Keratinocyte (primary cell): ENCODE measurements around the gene PARD6G. TPM values are rescaled to one million over a fixed set of nuclear protein-coding genes. Genes with fewer than 3 reads are reported as not detected.
"Not testable (repeated sequence)": the region's sequence is repeated elsewhere in the genome, so short reads cannot be mapped to it uniquely, and the experiment has no call there.

Experiments used
- DNase-seq: peaks from one replicate; pipeline ENCODE4 v3.0.0-alpha.2; 2011; ENCODE audit warnings: low read depth, missing footprints, low spot score
- FAIRE-seq: peaks from 2 replicates; lab custom pipeline; 2011; peaks lifted over from hg19 to GRCh38; lab: Jason Lieb, UNC
- H2AFZ ChIP-seq: 2 replicates; pipeline ENCODE4 v1.6.0; 2012; ENCODE audit warnings: low read length, control low read depth, inconsistent platforms; ENCODE audit not compliant: control insufficient read depth
- H3K27ac ChIP-seq: 2 replicates; pipeline ENCODE4 v1.5.1; 2011; ENCODE audit warnings: low read length; ENCODE audit not compliant: control insufficient read depth, insufficient read depth
- H3K27me3 ChIP-seq: 3 replicates; pipeline ENCODE4 v1.6.0; 2011; ENCODE audit warnings: low read length; ENCODE audit not compliant: control insufficient read depth, insufficient read depth; ENCODE audit errors: extremely low read depth
- H3K36me3 ChIP-seq, 2 experiments: 2 replicates in 1 of 2; 3 replicates in 1 of 2; pipeline ENCODE4 v1.5.1; 2011; ENCODE audit warnings: low read length in 2 of 2, mild to moderate bottlenecking in 1 of 2; ENCODE audit not compliant: control insufficient read depth in 2 of 2, insufficient read depth in 2 of 2; ENCODE audit errors: extremely low read depth in 1 of 2
- H3K4me1 ChIP-seq: 3 replicates; pipeline ENCODE4 v1.5.1; 2011; ENCODE audit warnings: low read length; ENCODE audit not compliant: control insufficient read depth, insufficient read depth; ENCODE audit errors: extremely low read depth
- H3K4me2 ChIP-seq: 3 replicates; pipeline ENCODE4 v1.6.0; 2011; ENCODE audit warnings: low read depth, low read length; ENCODE audit not compliant: control insufficient read depth, insufficient read depth; ENCODE audit errors: extremely low read depth
- H3K4me3 ChIP-seq, 3 experiments: fragments of 200-600 bp in 1 of 3; sonication (generic) in 1 of 3; 2 replicates in 2 of 3; 3 replicates in 1 of 3; pipeline ENCODE4 v1.5.1; 2011 to 2016; ENCODE audit warnings: low read length in 3 of 3, mild to moderate bottlenecking in 3 of 3, control low read depth in 2 of 3, inconsistent platforms in 1 of 3, low read depth in 1 of 3, mixed read lengths in 1 of 3, mixed run types in 1 of 3, moderate library complexity in 1 of 3; ENCODE audit not compliant: control insufficient read depth in 2 of 3, insufficient read depth in 2 of 3; ENCODE audit errors: extremely low read depth in 1 of 3
- H3K79me2 ChIP-seq: 2 replicates; pipeline ENCODE4 v1.6.0; 2012; ENCODE audit warnings: low read length; ENCODE audit not compliant: control insufficient read depth, insufficient read depth
- H3K9ac ChIP-seq: 3 replicates; pipeline ENCODE4 v1.6.0; 2011; ENCODE audit warnings: low read length; ENCODE audit not compliant: control insufficient read depth, insufficient read depth; ENCODE audit errors: extremely low read depth
- H3K9me1 ChIP-seq: 3 replicates; pipeline ENCODE4 v1.6.0; 2011; ENCODE audit warnings: low read length; ENCODE audit not compliant: control insufficient read depth, insufficient read depth; ENCODE audit errors: extremely low read depth
- H3K9me3 ChIP-seq: 2 replicates; pipeline ENCODE4 v1.5.1; 2012; ENCODE audit warnings: low read depth, low read length; ENCODE audit not compliant: control insufficient read depth
- H4K20me1 ChIP-seq: 3 replicates; pipeline ENCODE4 v1.6.0; 2011; ENCODE audit warnings: low read length; ENCODE audit not compliant: control insufficient read depth, insufficient read depth; ENCODE audit errors: extremely low read depth
- EZH2 ChIP-seq: IDR thresholded peaks from one replicate; pipeline ENCODE4 v1.6.1; 2012; ENCODE audit warnings: inconsistent platforms, mild to moderate bottlenecking, low read length, moderate library complexity
- dilution Hi-C: fragments of 300-500 bp; cut with MboI; formaldehyde crosslinking; loops from one replicate; pipeline ENCODE4 v1.7.0; 2020; ENCODE audit warnings: low sequenced_read_pairs; ENCODE audit not compliant: extremely low pct_ligation_motif_present
- polyA plus RNA-seq, 5 experiments: library from polyadenylated mRNA; depleted of rRNA in 3 of 5; stranded (reverse) in 3 of 5; stranded (forward) in 1 of 5; unstranded in 1 of 5; fragments of >200 nt; gene quantifications; 1 replicate in 1 of 5; 2 replicates in 3 of 5; 3 replicates in 1 of 5; pipeline versions ENCODE4 v1.2.1 to v1.2.3, GENCODE V29; 2011 to 2012; ENCODE audit warnings: missing spikeins in 2 of 5, low read depth in 1 of 5, low replicate concordance in 1 of 5
- TF ChIP-seq, protein P1 (sequence below), 3 experiments: IDR thresholded peaks in 1 of 3; conservative IDR thresholded peaks in 1 of 3; optimal IDR thresholded peaks in 1 of 3; 2 replicates in 2 of 3; 3 replicates in 1 of 3; pipeline versions ENCODE3 to v1.5.1; 2011; ENCODE audit warnings: low read length in 3 of 3, mild to moderate bottlenecking in 3 of 3, moderate library complexity in 2 of 3, control low read depth in 1 of 3, inconsistent platforms in 1 of 3; ENCODE audit not compliant: insufficient read depth in 2 of 3; ENCODE audit errors: extremely low read depth in 1 of 3

The PARD6G gene
- polyA plus RNA-seq, 1 donor (not counting 4 experiments of a cell fraction or from before 2014, with no cell fraction given) = 21.3 TPM

GRCh38 chr18:80166725-80167124 is 80.6 kb downstream of the PARD6G start:
- no peak overlapping the region for H2AFZ ChIP-seq
- no peak for TF ChIP-seq EZH2
- TF ChIP-seq, protein P1, sequence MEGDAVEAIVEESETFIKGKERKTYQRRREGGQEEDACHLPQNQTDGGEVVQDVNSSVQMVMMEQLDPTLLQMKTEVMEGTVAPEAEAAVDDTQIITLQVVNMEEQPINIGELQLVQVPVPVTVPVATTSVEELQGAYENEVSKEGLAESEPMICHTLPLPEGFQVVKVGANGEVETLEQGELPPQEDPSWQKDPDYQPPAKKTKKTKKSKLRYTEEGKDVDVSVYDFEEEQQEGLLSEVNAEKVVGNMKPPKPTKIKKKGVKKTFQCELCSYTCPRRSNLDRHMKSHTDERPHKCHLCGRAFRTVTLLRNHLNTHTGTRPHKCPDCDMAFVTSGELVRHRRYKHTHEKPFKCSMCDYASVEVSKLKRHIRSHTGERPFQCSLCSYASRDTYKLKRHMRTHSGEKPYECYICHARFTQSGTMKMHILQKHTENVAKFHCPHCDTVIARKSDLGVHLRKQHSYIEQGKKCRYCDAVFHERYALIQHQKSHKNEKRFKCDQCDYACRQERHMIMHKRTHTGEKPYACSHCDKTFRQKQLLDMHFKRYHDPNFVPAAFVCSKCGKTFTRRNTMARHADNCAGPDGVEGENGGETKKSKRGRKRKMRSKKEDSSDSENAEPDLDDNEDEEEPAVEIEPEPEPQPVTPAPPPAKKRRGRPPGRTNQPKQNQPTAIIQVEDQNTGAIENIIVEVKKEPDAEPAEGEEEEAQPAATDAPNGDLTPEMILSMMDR (optimal IDR thresholded peaks at IDR 0.05 in 1 of 3, IDR thresholded peaks at IDR 0.05 in 1 of 3, conservative IDR thresholded peaks at IDR 0.05 in 1 of 3; ENCODE audit: extremely low read depth in 1 of 3, insufficient read depth in 2 of 3, low read length in 3 of 3) = no peak
- no peak for FAIRE-seq

DNA sequence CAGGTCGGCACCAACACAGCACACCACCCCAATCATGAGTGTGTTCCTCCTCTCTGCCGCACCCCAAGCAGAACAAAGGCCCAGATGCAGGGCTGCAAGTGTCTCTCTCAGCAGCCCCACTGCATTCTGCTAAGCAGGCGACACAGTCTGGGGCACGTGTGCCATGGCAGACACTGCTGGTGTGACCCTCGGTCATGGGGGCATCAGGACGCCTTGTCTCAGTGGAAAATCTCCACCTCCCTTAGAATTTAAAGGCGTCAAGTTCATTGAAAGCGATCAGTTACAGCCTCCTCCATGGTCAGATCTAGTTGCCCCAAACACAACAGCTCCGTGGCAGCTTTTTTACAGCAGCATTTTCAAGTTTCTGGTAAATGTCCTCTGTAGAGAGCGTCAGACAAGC is 81.1 kb downstream of the PARD6G start:
- no peaks in the 10 kb centered on the region for H3K9me1 ChIP-seq
- FAIRE-seq (no peak), DNase-seq (no peak)
- H3K36me3 ChIP-seq = peaks cover 0 to 3% of the 10 kb centered on the region in 2 experiments
- dilution Hi-C loops = no loop called here
- H3K9me3 ChIP-seq = no peaks in the 10 kb centered on the region
- peaks cover 6% of the 10 kb centered on the region for H3K4me1 ChIP-seq
- H3K27me3 ChIP-seq = no peaks in the 10 kb centered on the region
- H2AFZ ChIP-seq = no peak overlapping the region
- no peaks in the 10 kb centered on the region for H4K20me1 ChIP-seq
- H3K4me2 ChIP-seq = no peak overlapping the region
- H3K9ac ChIP-seq = no peak overlapping the region
- H3K27ac ChIP-seq = no peak overlapping the region
- TF ChIP-seq, protein P1 (optimal IDR thresholded peaks at IDR 0.05 in 1 of 3, IDR thresholded peaks at IDR 0.05 in 1 of 3, conservative IDR thresholded peaks at IDR 0.05 in 1 of 3; ENCODE audit: extremely low read depth in 1 of 3, insufficient read depth in 2 of 3, low read length in 3 of 3) = no peak
- no peak for TF ChIP-seq EZH2
- H3K4me3 ChIP-seq = no peak overlapping the region
- peaks cover 6% of the 10 kb centered on the region for H3K79me2 ChIP-seq

More at GRCh38 chr18:80166725-80167124, 80.6 kb downstream of the PARD6G start:
- no peak overlapping the region for H3K4me3 ChIP-seq
- dilution Hi-C loops = no loop called here
- H3K4me2 ChIP-seq = no peak overlapping the region
- H3K36me3 ChIP-seq = peaks cover 0 to 3% of the 10 kb centered on the region in 2 experiments
- H4K20me1 ChIP-seq = no peaks in the 10 kb centered on the region
- H3K9me1 ChIP-seq = no peaks in the 10 kb centered on the region
- H3K27me3 ChIP-seq = no peaks in the 10 kb centered on the region
- no peak overlapping the region for H3K27ac ChIP-seq
- peaks cover 10% of the 10 kb centered on the region for H3K4me1 ChIP-seq
- no peaks in the 10 kb centered on the region for H3K9me3 ChIP-seq
- peaks cover 6% of the 10 kb centered on the region for H3K79me2 ChIP-seq
- no peak for DNase-seq
- no peak overlapping the region for H3K9ac ChIP-seq

GRCh38 chr18:80164727-80165355 is 82.5 kb downstream of the PARD6G start:
- dilution Hi-C loops, H2AFZ ChIP-seq, H3K9me1 ChIP-seq, H3K36me3 ChIP-seq, FAIRE-seq, H4K20me1 ChIP-seq, H3K4me1 ChIP-seq, H3K79me2 ChIP-seq, H3K4me3 ChIP-seq, H3K4me2 ChIP-seq, H3K9me3 ChIP-seq, DNase-seq, H3K27me3 ChIP-seq, H3K27ac ChIP-seq, H3K9ac ChIP-seq: not testable (repeated sequence)
